EH (cell line): Measurements from ENCODE around the gene ENDOV.

Source experiments
- DNase-seq: peaks from one replicate; pipeline ENCODE4 v3.0.0-alpha.2; 2015; ENCODE audit warnings: low read depth

The ENDOV gene

GRCh38 chr17:80449930-80450576, 35.1 kb downstream of the ENDOV start:
- peak; percentile 46 for DNase-seq

GRCh38 chr17:80451104-80451775, 36.3 kb downstream of the ENDOV start:
- DNase-seq: no peak

DNA sequence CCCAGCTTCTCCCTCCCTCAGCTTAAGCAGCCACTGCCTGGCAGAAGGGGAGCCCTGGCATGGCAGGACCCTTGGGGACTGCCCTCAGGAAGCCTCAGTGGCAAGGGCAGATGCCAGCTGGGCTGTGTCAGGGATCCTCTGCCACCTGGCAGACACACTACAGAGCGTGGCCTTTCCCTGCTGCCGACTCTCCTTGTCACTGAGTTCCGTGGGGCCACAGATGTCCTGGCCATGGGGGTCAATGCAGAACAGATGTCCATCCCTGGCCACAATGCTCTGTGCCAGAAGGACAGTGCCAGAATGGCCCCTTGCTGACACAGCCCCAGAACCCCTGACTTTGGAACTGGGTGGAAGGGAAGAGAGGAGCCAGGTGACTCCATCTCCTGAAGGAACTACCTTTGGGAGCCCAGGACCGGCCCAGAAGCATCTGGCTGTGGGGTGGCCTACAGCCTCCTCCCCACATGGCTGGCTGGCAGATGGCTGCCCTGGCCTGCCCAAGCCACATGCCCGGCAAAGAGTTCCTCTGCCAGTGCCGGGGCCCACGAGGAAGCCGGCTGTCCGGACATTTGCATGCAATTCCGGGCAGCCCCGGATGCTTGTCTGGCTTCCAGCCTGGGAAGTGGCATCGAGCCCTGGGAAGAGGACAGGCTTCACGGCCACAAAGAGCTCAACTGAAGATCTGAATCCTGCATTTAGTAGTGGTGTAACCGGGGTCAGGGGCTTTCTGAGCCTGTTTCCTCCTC, 37.4 kb downstream of the ENDOV start:
- DNase-seq: no peak

GRCh38 chr17:80453126-80453997, 38.4 kb downstream of the ENDOV start:
- no peak for DNase-seq

DNA sequence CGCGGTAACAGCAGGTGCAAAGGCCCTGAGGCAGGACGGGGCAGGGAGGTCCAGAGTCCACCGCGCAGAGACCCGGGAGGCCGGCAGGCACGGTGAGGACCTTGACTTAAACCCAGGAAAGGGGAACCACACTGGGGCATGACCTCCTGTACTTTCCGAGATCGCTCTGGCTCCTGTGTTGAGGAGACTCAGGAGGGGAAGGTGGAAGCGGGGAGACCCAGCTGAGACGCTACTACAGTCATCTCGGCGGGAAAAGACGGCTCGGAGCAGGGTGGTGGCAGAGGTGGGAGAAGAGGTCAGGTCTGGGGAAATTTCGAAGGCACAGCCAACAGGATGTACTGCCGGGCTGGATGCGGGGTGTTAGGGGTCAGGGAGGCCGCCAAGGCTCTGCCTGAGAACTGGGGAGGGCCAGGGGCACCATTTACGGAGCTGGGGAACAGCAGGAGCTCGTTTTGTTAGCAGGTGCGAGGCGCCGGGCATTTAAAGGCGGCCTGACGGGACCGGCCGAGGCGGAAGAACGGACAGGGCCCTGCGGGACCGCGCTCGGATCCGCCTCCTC, 39.1 kb downstream of the ENDOV start:
- no peak for DNase-seq

- peak; percentile 96 for DNase-seq
Measured at GRCh38 chr17:80454557-80455335, 39.8 kb downstream of the ENDOV start.

DNA sequence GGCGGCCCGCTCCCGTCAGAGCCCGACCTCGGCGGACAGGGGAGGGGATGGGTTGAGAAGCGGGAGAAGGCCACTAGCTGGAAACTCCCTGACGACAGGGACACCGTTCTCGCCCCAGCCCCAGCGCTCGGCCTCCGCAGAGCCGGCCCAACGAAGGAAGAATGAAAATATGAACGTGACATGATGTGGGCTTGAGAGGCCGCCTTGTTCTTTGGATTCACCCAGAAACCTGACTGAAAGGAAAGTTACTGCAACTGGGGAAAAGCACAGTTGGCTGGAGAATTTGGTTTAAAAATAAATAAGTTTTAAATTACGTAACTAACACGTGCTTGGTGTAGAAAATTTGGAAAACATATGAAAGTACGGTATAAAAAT, 40.4 kb downstream of the ENDOV start:
- peak; percentile 64 for DNase-seq

DNA sequence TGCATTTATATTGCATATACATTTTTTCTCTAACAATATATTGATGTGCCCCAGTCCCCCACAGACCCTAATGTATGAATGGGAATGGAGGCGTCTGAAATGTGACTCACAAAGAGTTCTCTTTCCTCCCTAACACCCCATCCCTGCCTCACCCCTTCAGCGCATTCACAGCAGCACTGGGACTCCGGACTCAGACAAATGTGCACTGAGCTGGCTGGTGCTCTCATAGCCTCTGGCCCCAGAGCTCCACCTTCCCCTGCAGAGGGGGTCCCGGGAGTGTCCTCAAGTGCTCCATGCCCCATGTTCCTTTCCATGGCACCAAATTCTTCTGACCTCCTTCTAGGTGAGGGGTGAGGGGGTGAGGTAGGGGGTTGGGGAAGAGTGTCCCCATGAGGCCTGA, 40.8 kb downstream of the ENDOV start:
- no peak for DNase-seq

DNA sequence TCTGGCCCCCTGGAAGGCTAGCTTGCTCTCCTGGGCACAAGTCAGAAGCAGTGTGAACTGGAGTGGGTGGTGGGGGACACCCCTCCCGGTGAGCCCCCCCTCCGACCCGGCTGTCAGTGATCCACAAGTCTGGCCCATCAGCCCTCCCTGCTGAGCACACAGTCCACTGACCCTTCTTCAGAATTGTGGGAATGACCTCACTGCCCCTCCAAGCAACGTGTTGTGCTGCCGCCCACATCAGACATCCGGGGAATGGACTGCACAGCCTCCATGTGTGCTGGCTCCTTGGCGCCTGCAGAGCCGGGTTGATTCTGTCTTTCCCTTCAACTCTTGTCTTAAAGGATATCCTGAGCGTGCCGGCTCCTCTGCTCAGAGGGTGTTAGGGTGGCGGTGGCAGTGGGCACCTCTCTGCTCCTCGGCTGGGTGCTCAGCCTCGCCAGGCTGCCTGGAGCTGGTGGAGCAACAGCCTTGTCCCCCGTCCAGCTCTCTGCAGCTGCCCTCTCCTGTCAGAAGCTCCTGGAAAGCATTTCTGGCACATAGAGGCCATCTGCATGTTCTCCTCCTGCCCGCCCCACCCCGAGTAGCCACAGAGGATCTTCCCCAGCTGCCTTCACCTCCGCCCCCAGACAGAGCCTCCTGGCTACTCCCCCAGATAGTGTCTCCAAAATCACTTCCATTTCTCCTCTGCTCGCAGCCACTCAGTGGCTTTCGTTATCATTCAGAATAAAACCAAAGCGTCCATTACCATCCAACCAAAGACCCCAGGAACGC, 41.7 kb downstream of the ENDOV start:
- DNase-seq: peak; percentile 22

DNA sequence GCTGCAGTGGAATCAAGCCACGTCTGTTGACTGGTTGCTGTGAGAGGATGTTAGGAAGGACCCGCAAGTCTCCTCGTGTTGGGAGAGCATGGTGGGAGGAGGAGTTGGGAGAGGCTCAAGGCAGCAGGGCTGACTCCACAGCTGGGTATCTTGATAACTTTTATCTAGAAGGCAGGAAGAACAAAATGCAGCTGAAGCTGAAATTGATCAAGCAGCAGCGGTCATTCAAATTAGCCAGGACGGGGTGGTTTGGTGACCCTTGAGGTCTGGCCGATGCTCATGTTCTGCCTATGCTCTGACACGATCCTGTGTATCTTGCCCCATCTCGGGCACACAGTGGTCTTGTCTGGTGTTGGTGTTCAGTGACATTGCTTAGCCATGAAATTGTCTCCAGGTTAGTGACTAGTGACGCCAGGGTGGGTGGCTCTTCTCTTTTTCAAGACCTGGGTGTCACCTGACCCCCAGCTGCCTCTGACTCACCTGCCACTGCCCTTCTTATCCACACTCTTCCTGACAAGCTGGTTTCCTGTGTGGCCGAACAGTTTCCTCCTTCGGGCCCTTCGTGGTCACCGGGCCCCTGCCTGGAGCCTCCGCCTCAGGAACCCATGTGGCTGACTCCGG, 42.4 kb downstream of the ENDOV start:
- no peak for DNase-seq

GRCh38 chr17:80458016-80458415, 43.0 kb downstream of the ENDOV start:
- no peak for DNase-seq

GRCh38 chr17:80459234-80459633, 44.3 kb downstream of the ENDOV start:
- DNase-seq: no peak

DNA sequence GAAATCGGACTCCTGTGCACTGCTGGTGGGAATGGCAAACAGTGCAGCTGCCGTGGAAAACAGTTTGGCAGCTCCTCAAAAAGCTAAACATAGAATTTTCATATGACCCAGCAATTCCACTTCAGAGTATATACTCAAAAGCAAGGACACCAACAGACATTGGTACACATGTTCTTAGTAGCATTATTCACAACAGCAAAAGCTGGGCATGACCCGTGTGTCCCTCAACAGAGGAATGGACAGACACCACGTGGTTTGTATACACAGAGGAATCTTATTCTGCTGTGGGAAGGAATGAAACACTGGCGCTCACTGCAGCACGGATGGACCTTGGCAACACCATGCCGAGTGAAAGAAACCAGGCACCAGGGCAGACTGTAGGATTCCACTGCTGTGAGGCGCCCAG, 45.5 kb downstream of the ENDOV start:
- DNase-seq: no peak

DNA sequence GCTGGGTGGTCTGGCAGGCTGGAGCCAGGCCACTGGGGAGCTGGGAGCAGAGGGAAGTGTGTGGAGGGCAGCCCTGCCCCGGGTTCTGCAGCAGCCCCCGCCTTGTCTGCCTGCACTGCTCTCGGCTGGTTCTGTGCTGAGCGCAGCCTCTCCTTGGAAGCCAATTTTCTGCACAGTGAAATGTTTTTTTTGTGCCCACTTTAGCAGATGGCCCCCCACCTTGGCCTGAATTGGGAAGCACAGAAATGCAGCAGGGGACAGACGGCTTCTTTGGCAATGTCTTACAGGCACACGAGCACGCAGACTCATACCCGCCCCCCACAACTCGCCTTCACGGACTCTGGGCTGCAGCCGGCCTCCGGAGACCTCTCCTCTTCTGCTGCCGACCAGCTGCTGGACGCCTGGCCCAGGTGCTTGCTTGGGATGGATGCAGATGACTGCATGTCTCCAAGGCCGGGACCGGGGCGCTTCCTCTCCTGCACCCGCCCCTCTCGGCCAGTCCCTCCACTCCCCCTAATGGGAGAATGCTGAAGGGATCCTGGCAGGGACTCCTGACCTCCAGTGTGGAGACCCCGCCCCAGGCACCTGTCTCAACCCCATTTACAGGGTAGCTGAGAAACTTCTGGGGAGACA, 46.7 kb downstream of the ENDOV start:
- no peak for DNase-seq

DNA sequence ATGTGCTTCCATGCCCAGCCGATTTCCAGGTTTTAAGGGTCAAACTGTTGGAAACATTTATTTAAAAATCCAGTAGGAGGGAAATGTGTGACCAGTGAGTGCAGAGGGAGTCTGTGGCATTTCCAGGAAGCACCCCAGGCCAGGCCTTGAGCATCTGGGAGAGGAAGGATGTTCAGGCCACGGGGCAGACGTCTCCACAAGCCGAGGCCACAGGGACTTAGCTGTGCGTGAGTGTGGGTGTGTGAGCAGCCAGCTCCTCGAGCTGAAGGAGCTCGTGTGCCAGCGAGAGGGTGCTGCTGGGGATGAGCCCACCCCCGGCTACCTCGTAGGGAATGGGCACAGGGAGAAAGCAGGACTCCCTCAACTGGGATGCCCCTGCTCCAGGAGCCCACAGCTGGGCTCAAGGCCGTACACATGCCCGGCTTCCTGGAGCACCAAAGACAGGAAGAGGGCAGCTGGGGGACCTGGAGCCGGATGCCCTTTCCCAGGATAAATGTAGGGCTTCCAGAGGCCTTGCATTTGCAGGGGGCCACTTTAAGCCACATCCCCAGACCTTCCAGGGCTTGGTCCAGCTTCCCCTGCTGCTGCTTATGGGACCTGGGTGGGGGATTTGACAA, 48.9 kb downstream of the ENDOV start:
- no peak for DNase-seq

DNA sequence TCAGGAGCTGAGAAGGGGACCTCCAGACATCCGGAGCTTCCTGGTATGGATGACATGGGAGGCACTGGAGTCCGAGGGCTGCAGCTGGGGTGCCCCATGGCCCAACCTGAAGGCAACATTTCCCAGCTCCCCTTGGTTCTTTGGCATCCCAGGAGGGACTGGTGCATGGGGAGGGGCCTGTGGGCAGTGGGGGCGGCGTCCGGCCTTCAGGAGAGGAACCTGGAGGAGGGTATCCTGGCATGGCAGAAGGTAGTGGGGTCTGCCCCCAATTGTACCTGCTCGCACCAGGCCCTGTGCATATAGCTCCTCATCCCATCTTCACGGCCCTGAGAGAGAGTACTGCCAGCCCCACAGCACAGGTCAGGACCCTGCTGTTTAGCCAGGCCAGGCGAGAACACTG, 49.5 kb downstream of the ENDOV start:
- DNase-seq: no peak

DNA sequence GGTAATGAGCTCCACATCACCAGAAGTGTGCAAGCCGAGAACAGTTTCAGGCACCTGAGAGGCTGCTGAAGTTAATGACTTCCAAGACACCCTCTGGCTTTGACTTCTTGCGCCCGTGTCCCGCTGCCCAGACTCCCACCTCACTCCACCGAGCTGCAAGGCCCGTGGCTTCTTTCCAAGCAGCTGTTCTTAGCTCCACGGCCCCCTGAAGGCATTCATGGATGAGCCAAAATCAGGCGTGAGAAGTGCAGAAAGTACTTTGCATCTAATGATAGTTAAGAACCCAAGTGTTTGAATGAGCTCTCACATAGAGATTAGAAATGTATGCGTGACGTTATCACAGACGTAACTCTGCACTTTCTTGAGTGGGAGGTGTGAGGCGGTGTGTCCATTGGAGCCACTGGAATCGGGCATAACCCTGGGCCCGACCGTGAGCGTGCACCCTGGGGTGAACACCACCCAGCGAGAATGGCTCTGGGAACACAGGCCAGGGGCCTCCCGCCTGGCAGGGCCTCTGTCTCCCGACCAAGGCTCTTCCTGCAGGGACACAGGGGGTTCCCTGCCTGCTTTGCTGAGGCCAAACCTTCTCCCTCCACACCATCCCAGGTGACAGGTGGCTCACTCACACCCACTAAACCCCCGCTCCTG, 50.5 kb downstream of the ENDOV start:
- DNase-seq: no peak

DNA sequence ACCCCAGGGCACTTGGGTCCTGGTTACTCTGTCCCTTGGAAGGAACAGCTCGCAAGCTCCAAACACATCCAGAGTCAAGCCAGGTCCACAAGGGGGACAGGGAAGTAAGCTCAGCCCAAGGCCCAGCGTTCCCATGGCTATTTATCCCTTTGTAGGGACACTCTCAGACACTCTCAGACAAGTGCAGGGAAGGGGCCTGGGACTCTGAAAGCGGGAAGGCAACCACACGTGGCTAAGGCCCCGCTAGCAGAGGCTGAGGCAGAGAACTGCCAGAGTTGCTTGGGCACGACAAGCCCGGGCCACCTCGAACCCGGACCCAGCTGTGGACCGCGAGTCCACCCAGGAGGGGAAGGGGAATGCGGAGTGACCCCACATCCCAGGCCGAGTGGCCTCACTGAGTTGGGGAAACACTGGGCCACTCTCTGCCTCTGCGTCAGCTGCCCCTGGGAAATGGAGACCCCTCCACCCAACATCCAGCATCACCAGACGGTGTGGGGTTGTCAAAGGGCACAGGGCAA, 51.3 kb downstream of the ENDOV start:
- no peak for DNase-seq
